MM.1S (cell line): ENCODE results near the gene NDUFV2.

Experiments used
- DNase-seq: peaks from one replicate; pipeline ENCODE4 v3.0.0-alpha.2; 2015
- H2AFZ ChIP-seq: fragments of 300-600 bp; sonication (generic); 2 replicates; pipeline ENCODE4 v1.6.0; 2016; ENCODE audit warnings: antibody characterized with exemption, low read length
- H3F3A ChIP-seq: fragments of 300-600 bp; sonication (generic); 2 replicates; pipeline ENCODE4 v1.6.1; 2016; ENCODE audit warnings: mild to moderate bottlenecking, antibody characterized with exemption, low read length, moderate library complexity, mixed read lengths; ENCODE audit not compliant: insufficient read depth
- H3K27ac ChIP-seq: fragments of 300-600 bp; sonication (generic); 2 replicates; pipeline ENCODE4 v1.5.1; 2016; ENCODE audit warnings: mild to moderate bottlenecking, low read length
- H3K27me3 ChIP-seq: fragments of 300-600 bp; sonication (generic); replicated peaks from 2 replicates; pipeline ENCODE4 v1.6.0; 2016; ENCODE audit warnings: low read length; ENCODE audit not compliant: insufficient read depth
- H3K36me3 ChIP-seq: fragments of 300-600 bp; sonication (generic); replicated peaks from 2 replicates; pipeline ENCODE4 v1.6.1; 2016; ENCODE audit warnings: mild to moderate bottlenecking, low read length, mixed read lengths; ENCODE audit not compliant: insufficient read depth
- H3K4me1 ChIP-seq: fragments of 300-600 bp; sonication (generic); 2 replicates; pipeline ENCODE4 v1.6.1; 2016; ENCODE audit warnings: low read length, mixed read lengths
- H3K4me2 ChIP-seq: fragments of 300-600 bp; sonication (generic); 2 replicates; pipeline ENCODE4 v1.6.0; 2016; ENCODE audit warnings: low read depth, low read length
- H3K4me3 ChIP-seq: fragments of 300-600 bp; sonication (generic); 2 replicates; pipeline ENCODE4 v1.5.1; 2016; ENCODE audit warnings: low read length, mixed read lengths
- H3K79me2 ChIP-seq: fragments of 300-600 bp; sonication (generic); 2 replicates; pipeline ENCODE4 v1.6.1; 2016; ENCODE audit warnings: mixed run types, low read length, mixed read lengths
- H3K9ac ChIP-seq: fragments of 300-600 bp; sonication (generic); 2 replicates; pipeline ENCODE4 v1.6.1; 2016; ENCODE audit warnings: low read length, mixed read lengths
- H3K9me2 ChIP-seq: fragments of 300-600 bp; sonication (generic); replicated peaks from 2 replicates; pipeline ENCODE4 v1.6.1; 2016; ENCODE audit warnings: mild to moderate bottlenecking, low read length, mixed read lengths; ENCODE audit not compliant: insufficient read depth
- H3K9me3 ChIP-seq: fragments of 300-600 bp; sonication (generic); replicated peaks from 2 replicates; pipeline ENCODE4 v1.6.1; 2016; ENCODE audit warnings: mild to moderate bottlenecking, low read length, mixed read lengths; ENCODE audit not compliant: insufficient read depth
- H4K20me1 ChIP-seq: fragments of 300-600 bp; sonication (generic); 2 replicates; pipeline ENCODE4 v1.6.1; 2016; ENCODE audit warnings: mild to moderate bottlenecking, low read length, moderate library complexity, mixed read lengths; ENCODE audit not compliant: insufficient read depth
- CTCF ChIP-seq: fragments of 300-600 bp; sonication (generic); IDR thresholded peaks from 2 replicates; pipeline ENCODE4 v1.5.1; 2016; ENCODE audit warnings: antibody characterized with exemption, low read length, mixed read lengths
- EZH2 ChIP-seq: fragments of 300-600 bp; sonication (generic); optimal IDR thresholded peaks from 2 replicates; pipeline ENCODE3; 2017; ENCODE audit warnings: low read depth, mild to moderate bottlenecking, antibody characterized with exemption, low read length, mixed read lengths
- EZH2phosphoT487 ChIP-seq: fragments of 300-600 bp; sonication (generic); IDR thresholded peaks from 2 replicates; pipeline ENCODE4 v1.6.1; 2018; ENCODE audit warnings: antibody characterized with exemption, low read length

The NDUFV2 gene

GRCh38 chr18:9062418-9062751 is 40.1 kb upstream of the NDUFV2 start:
- peak overlapping the region; percentile 24 for H3K4me3 ChIP-seq
- no peaks in the 10 kb centered on the region for H3K9me2 ChIP-seq
- H3K27me3 ChIP-seq, result no peaks in the 10 kb centered on the region
- H3K4me2 ChIP-seq, result peak overlapping the region; percentile 67
- no peaks in the 10 kb centered on the region for H3K9me3 ChIP-seq
- no peak for DNase-seq
- H3K9ac ChIP-seq, result peak overlapping the region; percentile 63
- TF ChIP-seq EZH2phosphoT487 (no peak), EZH2 (no peak), CTCF (no peak)
- peak overlapping the region; percentile 96 for H3K27ac ChIP-seq
- H3K36me3 ChIP-seq, result no peaks in the 10 kb centered on the region
- H2AFZ ChIP-seq, result peak overlapping the region; percentile 18; the same call in 1 of the 2 replicates
- H3K4me1 ChIP-seq, result peaks cover 55% of the 10 kb centered on the region
- peaks cover 57% of the 10 kb centered on the region for H3F3A ChIP-seq
- H3K79me2 ChIP-seq, result peaks cover 31% of the 10 kb centered on the region
- no peaks in the 10 kb centered on the region for H4K20me1 ChIP-seq

- Histone ChIP-seq H3K9me2 (no peaks in the 10 kb centered on the region), H3K4me1 (peaks cover 85% of the 10 kb centered on the region), H3K4me2 (peak overlapping the region; percentile 46), H3K9me3 (no peaks in the 10 kb centered on the region), H3K4me3 (0 out of 2 replicates have a peak overlapping the region, but pooled peaks have one; percentile 8), H3K79me2 (peaks cover 52% of the 10 kb centered on the region), H3K27ac (peak overlapping the region; percentile 96), H3F3A (peaks cover 86% of the 10 kb centered on the region), H3K9ac (peak overlapping the region; percentile 81), H2AFZ (no peak overlapping the region), H4K20me1 (no peaks in the 10 kb centered on the region), H3K27me3 (no peaks in the 10 kb centered on the region), H3K36me3 (no peaks in the 10 kb centered on the region)
- DNase-seq, result peak; percentile 65
- TF ChIP-seq CTCF (no peak), EZH2 (no peak), EZH2phosphoT487 (no peak)
Measured at GRCh38 chr18:9065864-9066263, 36.6 kb upstream of the NDUFV2 start.

GRCh38 chr18:9066358-9066757 is 36.1 kb upstream of the NDUFV2 start:
- Histone ChIP-seq H3K4me1 (peaks cover 80% of the 10 kb centered on the region), H2AFZ (no peak overlapping the region), H3F3A (peaks cover 81% of the 10 kb centered on the region), H3K4me3 (0 out of 2 replicates have a peak overlapping the region, but pooled peaks have one; percentile 8), H3K27ac (peak overlapping the region; percentile 96), H4K20me1 (no peaks in the 10 kb centered on the region), H3K36me3 (no peaks in the 10 kb centered on the region), H3K27me3 (no peaks in the 10 kb centered on the region), H3K4me2 (peak overlapping the region; percentile 46), H3K79me2 (peaks cover 47% of the 10 kb centered on the region), H3K9me2 (no peaks in the 10 kb centered on the region), H3K9ac (peak overlapping the region; percentile 81), H3K9me3 (no peaks in the 10 kb centered on the region)
- TF ChIP-seq EZH2, result no peak
- TF ChIP-seq EZH2phosphoT487, result no peak
- TF ChIP-seq CTCF, result no peak
- DNase-seq, result peak; percentile 97
